COLO668 (cell line): ENCODE data around the gene CCDC3.

Source experiments
- DNase-seq: peaks from one replicate; lab custom pipeline; 2025; ENCODE audit not compliant: unreplicated experiment; lab: John Stamatoyannopoulos, UW

CCDC3 gene

GRCh38 chr10:12927896-12928295, 73.6 kb downstream of the CCDC3 start:
- DNase-seq: no peak

- no peak for DNase-seq
Measured at GRCh38 chr10:12925845-12926244, 75.7 kb downstream of the CCDC3 start.

- DNase-seq: no peak
Measured at GRCh38 chr10:12924911-12925310, 76.6 kb downstream of the CCDC3 start.

- no peak for DNase-seq
Measured at GRCh38 chr10:12922117-12922900, 79.2 kb downstream of the CCDC3 start.

- no peak for DNase-seq
Measured at GRCh38 chr10:12921163-12921562, 80.3 kb downstream of the CCDC3 start.

GRCh38 chr10:12919574-12919973, 81.9 kb downstream of the CCDC3 start:
- DNase-seq: no peak

- no peak for DNase-seq
Measured at GRCh38 chr10:12916587-12916986, 84.9 kb downstream of the CCDC3 start.

GRCh38 chr10:12915637-12916168, 85.8 kb downstream of the CCDC3 start:
- no peak for DNase-seq

GRCh38 chr10:12914111-12914510, 87.4 kb downstream of the CCDC3 start:
- no peak for DNase-seq

- no peak for DNase-seq
Measured at GRCh38 chr10:12911795-12912194, 89.7 kb downstream of the CCDC3 start.

- no peak for DNase-seq
Measured at GRCh38 chr10:12910835-12911234, 90.7 kb downstream of the CCDC3 start.

GRCh38 chr10:12909836-12910185, 91.7 kb downstream of the CCDC3 start:
- no peak for DNase-seq

GRCh38 chr10:12909182-12909835, 92.2 kb downstream of the CCDC3 start:
- DNase-seq: no peak

GRCh38 chr10:12908773-12909172, 92.7 kb downstream of the CCDC3 start:
- no peak for DNase-seq

- DNase-seq: no peak
Measured at GRCh38 chr10:12907656-12908055, 93.9 kb downstream of the CCDC3 start.

GRCh38 chr10:12906051-12906541, 95.4 kb downstream of the CCDC3 start:
- DNase-seq: no peak

GRCh38 chr10:12905067-12905466, 96.4 kb downstream of the CCDC3 start:
- no peak for DNase-seq

- no peak for DNase-seq
Measured at GRCh38 chr10:12902851-12903358, 98.6 kb downstream of the CCDC3 start.

GRCh38 chr10:12902135-12902572, 99.4 kb downstream of the CCDC3 start:
- peak; percentile 47 for DNase-seq

GRCh38 chr10:12899546-12899945, 102.0 kb downstream of the CCDC3 start:
- no peak for DNase-seq

- no peak for DNase-seq
Measured at GRCh38 chr10:12898271-12898670, 103.2 kb downstream of the CCDC3 start.

- DNase-seq: no peak
Measured at GRCh38 chr10:12897278-12897677, 104.2 kb downstream of the CCDC3 start.
